Endodermal cell (in vitro differentiated cells): ENCODE measurements around the gene ZNF865. TPM values are rescaled to one million over a fixed set of nuclear protein-coding genes. Genes with fewer than 3 reads are reported as not detected.

Source experiments
- DNase-seq: peaks from one replicate; pipeline ENCODE4 v3.0.0-alpha.2; 2017
- H3K27ac ChIP-seq: 2 replicates; pipeline ENCODE4 v1.5.1; 2013; ENCODE audit warnings: mild to moderate bottlenecking, low read depth, low read length, moderate library complexity
- H3K27me3 ChIP-seq: 2 replicates; pipeline ENCODE4 v1.6.1; 2013; ENCODE audit warnings: mild to moderate bottlenecking, low read length, moderate library complexity; ENCODE audit not compliant: insufficient read depth, control insufficient read depth, poor library complexity, severe bottlenecking
- H3K36me3 ChIP-seq: 2 replicates; pipeline ENCODE4 v1.7.0; 2013; ENCODE audit warnings: mild to moderate bottlenecking, low read length, moderate library complexity; ENCODE audit not compliant: control insufficient read depth, insufficient read depth
- H3K4me1 ChIP-seq: one replicate; pipeline ENCODE4 v1.7.0; 2013; ENCODE audit warnings: low read length; ENCODE audit not compliant: control insufficient read depth, insufficient read depth
- H3K4me3 ChIP-seq: 2 replicates; pipeline ENCODE4 v1.5.1; 2013; ENCODE audit warnings: mild to moderate bottlenecking, low read length, moderate library complexity
- H3K9ac ChIP-seq: 2 replicates; pipeline ENCODE4 v1.6.1; 2013; ENCODE audit warnings: mild to moderate bottlenecking, low read length, moderate library complexity; ENCODE audit not compliant: poor library complexity, severe bottlenecking; ENCODE audit errors: extremely low read depth
- H3K9me3 ChIP-seq: 2 replicates; pipeline ENCODE4 v1.6.1; 2013; ENCODE audit warnings: mild to moderate bottlenecking, low read length, moderate library complexity; ENCODE audit not compliant: control insufficient read depth
- H3K27ac Mint-ChIP-seq: 2 replicates; pipeline ENCODE4 v1.8.0; 2020; ENCODE audit warnings: mixed read lengths
- H3K27me3 Mint-ChIP-seq: 2 replicates; pipeline ENCODE4 v1.8.0; 2021; ENCODE audit warnings: mild to moderate bottlenecking, mixed read lengths; ENCODE audit not compliant: insufficient read depth
- H3K36me3 Mint-ChIP-seq: 2 replicates; pipeline ENCODE4 v1.8.0; 2020; ENCODE audit warnings: low read depth, mixed read lengths
- H3K4me1 Mint-ChIP-seq: 2 replicates; pipeline ENCODE4 v1.8.0; 2020; ENCODE audit warnings: mixed read lengths
- H3K4me3 Mint-ChIP-seq: 2 replicates; pipeline ENCODE4 v1.8.0; 2020; ENCODE audit warnings: mild to moderate bottlenecking, moderate library complexity, mixed read lengths
- H3K9me3 Mint-ChIP-seq: 2 replicates; pipeline ENCODE4 v1.8.0; 2020; ENCODE audit warnings: mild to moderate bottlenecking, mixed read lengths
- WGBS, 2 experiments: methylation state at CpG; one replicate each; pipeline versions ENCODE4 v1.1.5 to v1.1.7; 2013; ENCODE audit warnings: missing lambda C conversion rate in 2 of 2, mixed read lengths in 1 of 2; ENCODE audit not compliant: insufficient coverage in 1 of 2, insufficient read length in 1 of 2; 5-methylcytosine and 5-hydroxymethylcytosine counted together
- total RNA-seq, 2 donors: library from RNA; stranded (reverse); fragmentation: NEBNext Ultra II Directional in 1 of 2; extraction: Animal tissue kit (Norgen Biotek cat#: 25700) in 1 of 2; gene quantifications; 2 replicates in 1 of 2; 3 replicates in 1 of 2; pipeline ENCODE4 v1.2.1, GENCODE V29; 2021
- TF ChIP-seq, protein P1 (sequence below): fragments of 200-600 bp; sonication (generic); conservative IDR thresholded peaks from 2 replicates; pipeline ENCODE4 v1.5.0; 2021; ENCODE audit warnings: antibody characterized with exemption, mild to moderate bottlenecking

The ZNF865 gene
- total RNA-seq, 2 donors from 2014 or later: 14.5 to 14.9 TPM

GRCh38 chr19:55596304-55596703 is 9.1 kb upstream of the ZNF865 start:
- no peaks in the 10 kb centered on the region for H3K4me1 ChIP-seq
- TF ChIP-seq, protein P1, sequence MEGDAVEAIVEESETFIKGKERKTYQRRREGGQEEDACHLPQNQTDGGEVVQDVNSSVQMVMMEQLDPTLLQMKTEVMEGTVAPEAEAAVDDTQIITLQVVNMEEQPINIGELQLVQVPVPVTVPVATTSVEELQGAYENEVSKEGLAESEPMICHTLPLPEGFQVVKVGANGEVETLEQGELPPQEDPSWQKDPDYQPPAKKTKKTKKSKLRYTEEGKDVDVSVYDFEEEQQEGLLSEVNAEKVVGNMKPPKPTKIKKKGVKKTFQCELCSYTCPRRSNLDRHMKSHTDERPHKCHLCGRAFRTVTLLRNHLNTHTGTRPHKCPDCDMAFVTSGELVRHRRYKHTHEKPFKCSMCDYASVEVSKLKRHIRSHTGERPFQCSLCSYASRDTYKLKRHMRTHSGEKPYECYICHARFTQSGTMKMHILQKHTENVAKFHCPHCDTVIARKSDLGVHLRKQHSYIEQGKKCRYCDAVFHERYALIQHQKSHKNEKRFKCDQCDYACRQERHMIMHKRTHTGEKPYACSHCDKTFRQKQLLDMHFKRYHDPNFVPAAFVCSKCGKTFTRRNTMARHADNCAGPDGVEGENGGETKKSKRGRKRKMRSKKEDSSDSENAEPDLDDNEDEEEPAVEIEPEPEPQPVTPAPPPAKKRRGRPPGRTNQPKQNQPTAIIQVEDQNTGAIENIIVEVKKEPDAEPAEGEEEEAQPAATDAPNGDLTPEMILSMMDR: no peak
- 96% methylated on average over 3 of the region's 3 CpGs; no CpG with 5 or more reads in 1 of the 2 experiments for WGBS, 2 experiments
- no peak overlapping the region for H3K9ac ChIP-seq
- Mint-ChIP-seq H3K27me3 (peaks cover 10% of the 10 kb centered on the region), H3K4me3 (no peak overlapping the region), H3K36me3 (peaks cover 44% of the 10 kb centered on the region), H3K4me1 (peaks cover 4% of the 10 kb centered on the region), H3K9me3 (peaks cover 4% of the 10 kb centered on the region), H3K27ac (no peak overlapping the region)
- H3K27me3 ChIP-seq: no peaks in the 10 kb centered on the region
- no peak overlapping the region for H3K27ac ChIP-seq
- H3K36me3 ChIP-seq: peaks cover 34% of the 10 kb centered on the region
- no peak for DNase-seq
- H3K9me3 ChIP-seq: no peaks in the 10 kb centered on the region
- no peak overlapping the region for H3K4me3 ChIP-seq

GRCh38 chr19:55597501-55597921 is 7.9 kb upstream of the ZNF865 start:
- Histone ChIP-seq H3K9ac (no peak overlapping the region), H3K4me1 (no peaks in the 10 kb centered on the region), H3K27ac (no peak overlapping the region), H3K4me3 (no peak overlapping the region), H3K9me3 (no peaks in the 10 kb centered on the region), H3K36me3 (peaks cover 30% of the 10 kb centered on the region), H3K27me3 (no peaks in the 10 kb centered on the region)
- 95 to 96% methylated on average over 15 to 26 of the region's 30 CpGs for WGBS, 2 experiments
- TF ChIP-seq, protein P1: no peak
- H3K27me3 Mint-ChIP-seq: peaks cover 4% of the 10 kb centered on the region
- no peak overlapping the region for H3K4me3 Mint-ChIP-seq
- peaks cover 4% of the 10 kb centered on the region for H3K4me1 Mint-ChIP-seq
- peaks cover 39% of the 10 kb centered on the region for H3K36me3 Mint-ChIP-seq
- H3K9me3 Mint-ChIP-seq: peaks cover 4% of the 10 kb centered on the region
- no peak overlapping the region for H3K27ac Mint-ChIP-seq
- DNase-seq: no peak

GRCh38 chr19:55598034-55598433 is 7.4 kb upstream of the ZNF865 start:
- Histone ChIP-seq H3K4me3 (peak overlapping the region; percentile 99), H3K9me3 (no peaks in the 10 kb centered on the region), H3K4me1 (no peaks in the 10 kb centered on the region), H3K27ac (no peak overlapping the region), H3K9ac (no peak overlapping the region), H3K27me3 (no peaks in the 10 kb centered on the region), H3K36me3 (peaks cover 30% of the 10 kb centered on the region)
- Mint-ChIP-seq H3K9me3 (peaks cover 4% of the 10 kb centered on the region), H3K36me3 (peaks cover 39% of the 10 kb centered on the region), H3K27me3 (peaks cover 4% of the 10 kb centered on the region), H3K4me1 (peaks cover 4% of the 10 kb centered on the region), H3K4me3 (no peak overlapping the region), H3K27ac (no peak overlapping the region)
- 87 to 91% methylated on average over 7 to 9 of the region's 9 CpGs for WGBS, 2 experiments
- DNase-seq: no peak
- TF ChIP-seq, protein P1: no peak
